ENCODE results near the gene SRP68. TPM values are rescaled to one million over a fixed set of nuclear protein-coding genes. Genes with fewer than 3 reads are reported as not detected.

The SRP68 gene
- total RNA-seq, 4 donors from 2014 or later = 42.3 to 62.0 (median 49.6) TPM

GRCh38 chr17:76076146-76076764 lies 3.9 kb upstream of the SRP68 start:
- TF ChIP-seq, protein P1, sequence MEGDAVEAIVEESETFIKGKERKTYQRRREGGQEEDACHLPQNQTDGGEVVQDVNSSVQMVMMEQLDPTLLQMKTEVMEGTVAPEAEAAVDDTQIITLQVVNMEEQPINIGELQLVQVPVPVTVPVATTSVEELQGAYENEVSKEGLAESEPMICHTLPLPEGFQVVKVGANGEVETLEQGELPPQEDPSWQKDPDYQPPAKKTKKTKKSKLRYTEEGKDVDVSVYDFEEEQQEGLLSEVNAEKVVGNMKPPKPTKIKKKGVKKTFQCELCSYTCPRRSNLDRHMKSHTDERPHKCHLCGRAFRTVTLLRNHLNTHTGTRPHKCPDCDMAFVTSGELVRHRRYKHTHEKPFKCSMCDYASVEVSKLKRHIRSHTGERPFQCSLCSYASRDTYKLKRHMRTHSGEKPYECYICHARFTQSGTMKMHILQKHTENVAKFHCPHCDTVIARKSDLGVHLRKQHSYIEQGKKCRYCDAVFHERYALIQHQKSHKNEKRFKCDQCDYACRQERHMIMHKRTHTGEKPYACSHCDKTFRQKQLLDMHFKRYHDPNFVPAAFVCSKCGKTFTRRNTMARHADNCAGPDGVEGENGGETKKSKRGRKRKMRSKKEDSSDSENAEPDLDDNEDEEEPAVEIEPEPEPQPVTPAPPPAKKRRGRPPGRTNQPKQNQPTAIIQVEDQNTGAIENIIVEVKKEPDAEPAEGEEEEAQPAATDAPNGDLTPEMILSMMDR (IDR thresholded peaks at IDR 0.05) = no peak
- no peak for DNase-seq (ENCODE audit: low spot score)
- ATAC-seq (ENCODE audit: low FRiP score) = no peak

GRCh38 chr17:76075364-76076145 lies 3.2 kb upstream of the SRP68 start:
- ATAC-seq (ENCODE audit: low FRiP score) (no peak), DNase-seq (ENCODE audit: low spot score) (no peak)
- TF ChIP-seq, protein P1 (IDR thresholded peaks at IDR 0.05) = no peak

- ATAC-seq (ENCODE audit: low FRiP score) = no peak
- TF ChIP-seq, protein P1 (IDR thresholded peaks at IDR 0.05) = no peak
- no peak for DNase-seq (ENCODE audit: low spot score)
These were observed 2.4 kb upstream of the SRP68 start, which contains the start of gene GALR2 for GRCh38 chr17:76074390-76075363. Gene GALR2, plus strand, starts transcription at chr17:76074781. Its CDS starts 103 bp downstream, at chr17:76074884.

- no peak for ATAC-seq (ENCODE audit: low FRiP score)
- no peak for DNase-seq (ENCODE audit: low spot score)
- TF ChIP-seq, protein P1 (IDR thresholded peaks at IDR 0.05) = no peak
These were observed 678 bp downstream of the SRP68 start for GRCh38 chr17:76071531-76072147.

GRCh38 chr17:76065775-76066174 lies 6.5 kb downstream of the SRP68 start:
- no peak for ATAC-seq (ENCODE audit: low FRiP score)

More at GRCh38 chr17:76065775-76066174, 6.5 kb downstream of the SRP68 start:
- DNase-seq (ENCODE audit: low spot score) = no peak
- TF ChIP-seq, protein P1 (IDR thresholded peaks at IDR 0.05) = no peak

Measured in omental fat pad (tissue), 4 donors.